Mesendoderm (in vitro differentiated cells): ENCODE data around the gene PLAU.
"Not testable (repeated sequence)": the region's sequence is repeated elsewhere in the genome, so short reads cannot be mapped to it uniquely, and the experiment has no call there.

Experiments
- DNase-seq: peaks from one replicate; pipeline ENCODE4 v3.0.0; 2013
- H2AK5ac ChIP-seq: 2 replicates; pipeline ENCODE4 v1.6.1; 2013; ENCODE audit warnings: low read length, inconsistent platforms
- H2BK120ac ChIP-seq: 2 replicates; pipeline ENCODE4 v1.6.1; 2013; ENCODE audit warnings: low read depth, mild to moderate bottlenecking, low read length, moderate library complexity, mixed read lengths
- H2BK15ac ChIP-seq: replicated peaks from 2 replicates; pipeline ENCODE4 v1.6.1; 2013; ENCODE audit warnings: low read depth, mild to moderate bottlenecking, moderate library complexity
- H2BK5ac ChIP-seq: 2 replicates; pipeline ENCODE4 v1.6.1; 2013; ENCODE audit warnings: low read length, inconsistent platforms
- H3K18ac ChIP-seq: 2 replicates; pipeline ENCODE4 v1.6.1; 2013; ENCODE audit warnings: mild to moderate bottlenecking, low read length, mixed read lengths
- H3K23ac ChIP-seq: one replicate; pipeline ENCODE4 v1.6.1; 2013; ENCODE audit warnings: low read length
- H3K27ac ChIP-seq: 2 replicates; pipeline ENCODE4 v1.5.1; 2013; ENCODE audit warnings: low read depth, mild to moderate bottlenecking, inconsistent platforms, low read length, moderate library complexity
- H3K27me3 ChIP-seq: 2 replicates; pipeline ENCODE4 v1.6.1; 2013; ENCODE audit warnings: low read length, control low read depth, mild to moderate bottlenecking, inconsistent platforms; ENCODE audit not compliant: insufficient read depth, poor library complexity
- H3K36me3 ChIP-seq: 2 replicates; pipeline ENCODE4 v1.6.1; 2013; ENCODE audit warnings: low read length, inconsistent platforms; ENCODE audit not compliant: control insufficient read depth, insufficient read depth
- H3K4ac ChIP-seq: one replicate; pipeline ENCODE4 v1.6.1; 2013; ENCODE audit warnings: low read depth, mild to moderate bottlenecking, low read length, moderate library complexity
- H3K4me1 ChIP-seq: 2 replicates; pipeline ENCODE4 v1.6.1; 2013; ENCODE audit warnings: low read depth, low read length, inconsistent platforms; ENCODE audit not compliant: control insufficient read depth
- H3K4me2 ChIP-seq: 2 replicates; pipeline ENCODE4 v1.6.1; 2013; ENCODE audit warnings: low read length
- H3K4me3 ChIP-seq: 2 replicates; pipeline ENCODE4 v1.5.1; 2013; ENCODE audit warnings: mild to moderate bottlenecking, low read length
- H3K56ac ChIP-seq: one replicate; pipeline ENCODE4 v1.6.1; 2013; ENCODE audit warnings: low read length
- H3K79me1 ChIP-seq: 2 replicates; pipeline ENCODE4 v1.6.1; 2013; ENCODE audit warnings: low read length, inconsistent platforms
- H3K79me2 ChIP-seq: 2 replicates; pipeline ENCODE4 v1.6.1; 2013; ENCODE audit warnings: mild to moderate bottlenecking, low read length; ENCODE audit not compliant: control insufficient read depth, insufficient read depth
- H3K9ac ChIP-seq: 2 replicates; pipeline ENCODE4 v1.6.1; 2013; ENCODE audit warnings: low read length, inconsistent platforms
- H4K5ac ChIP-seq: one replicate; pipeline ENCODE4 v1.6.1; 2013; ENCODE audit warnings: low read length
- H4K8ac ChIP-seq: one replicate; pipeline ENCODE4 v1.6.1; 2013; ENCODE audit warnings: low read depth, mild to moderate bottlenecking, control low read depth, low read length, moderate library complexity
- WGBS: extraction: QIAGEN DNeasy Blood & Tissue Kit; methylation state at CpG from one replicate; pipeline ENCODE4 v1.1.7; 2013; ENCODE audit warnings: low lambda C conversion rate, missing lambda C conversion rate; ENCODE audit not compliant: insufficient coverage; ENCODE audit errors: extremely low coverage; 5-methylcytosine and 5-hydroxymethylcytosine counted together

PLAU gene

DNA sequence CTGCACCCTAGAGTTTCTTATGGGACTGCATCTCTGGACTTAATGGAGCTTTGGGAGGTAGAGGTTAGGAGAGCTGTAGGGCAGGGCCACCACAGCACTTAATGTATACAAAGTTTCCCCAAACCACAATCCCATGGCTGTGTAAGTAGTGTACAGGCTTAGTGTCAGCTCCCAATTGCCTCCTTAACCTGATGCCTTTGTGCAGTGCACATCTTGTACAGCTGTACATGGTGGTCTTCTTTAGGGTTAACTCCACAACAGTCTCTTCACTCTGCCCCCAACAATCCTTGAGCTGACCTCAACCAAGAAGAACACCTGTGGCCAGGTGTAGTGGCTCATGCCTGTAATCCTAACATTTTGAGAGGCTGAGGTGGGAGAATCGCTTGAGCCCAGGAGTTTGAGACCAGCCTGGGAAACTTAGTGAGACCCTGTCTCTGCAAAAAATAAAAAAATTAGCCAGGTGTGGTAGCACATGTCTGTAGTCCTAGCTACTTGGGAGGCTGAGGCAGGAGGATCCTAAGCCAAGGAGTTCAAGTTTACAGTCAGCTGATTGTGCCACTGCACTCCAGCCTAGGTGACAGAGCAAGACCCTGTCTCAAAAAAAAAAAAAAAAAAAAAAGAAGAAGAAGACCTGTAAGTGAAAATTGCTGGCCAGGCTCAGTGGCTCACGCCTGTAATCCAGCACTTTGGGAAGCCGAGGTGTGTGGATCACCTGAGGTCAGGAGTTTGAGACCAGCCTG, 6.8 kb downstream of the PLAU start:
- WGBS: no CpG with 5 or more reads among the region's 3 CpGs

DNA sequence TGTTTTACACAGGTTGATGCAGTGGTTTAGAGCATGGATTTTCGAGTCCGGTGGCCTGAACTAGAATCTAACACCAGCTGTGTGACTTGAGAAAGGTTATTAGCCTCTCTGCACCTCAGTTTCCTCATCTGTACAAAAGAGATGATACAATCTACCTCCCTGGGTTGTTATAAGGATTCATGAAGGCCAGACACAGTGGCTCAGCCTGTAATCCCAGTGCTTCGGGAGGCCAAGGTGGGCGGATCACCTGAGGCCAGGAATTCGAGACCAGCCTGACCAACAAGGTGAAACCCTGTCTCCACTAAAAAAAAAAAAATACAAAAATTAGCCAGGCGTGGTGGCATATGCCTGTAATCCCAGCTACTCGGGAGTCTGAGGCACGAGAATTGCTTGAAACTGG, 8.5 kb downstream of the PLAU start:
- not testable (repeated sequence) for DNase-seq, H2AK5ac ChIP-seq, H3K27me3 ChIP-seq, H3K79me2 ChIP-seq, H3K56ac ChIP-seq, H3K9ac ChIP-seq, H3K23ac ChIP-seq, H2BK120ac ChIP-seq, H2BK15ac ChIP-seq, H4K8ac ChIP-seq, H3K79me1 ChIP-seq, H3K4me3 ChIP-seq, H3K4me2 ChIP-seq, H3K27ac ChIP-seq, H2BK5ac ChIP-seq, H3K36me3 ChIP-seq, H4K5ac ChIP-seq, H3K4ac ChIP-seq, H3K4me1 ChIP-seq, H3K18ac ChIP-seq
- no CpG with 5 or more reads among the region's 8 CpGs for WGBS

More for the DNA sequence above, 6.8 kb downstream of the PLAU start:
- Histone ChIP-seq H3K56ac (no peak overlapping the region), H3K18ac (no peak overlapping the region), H3K27me3 (no peaks in the 10 kb centered on the region), H3K4me2 (no peak overlapping the region), H4K8ac (no peak overlapping the region), H4K5ac (no peak overlapping the region), H3K23ac (no peak overlapping the region), H2BK120ac (no peak overlapping the region), H3K79me1 (no peaks in the 10 kb centered on the region), H3K36me3 (peaks cover 1% of the 10 kb centered on the region), H3K79me2 (no peaks in the 10 kb centered on the region), H3K4ac (no peak overlapping the region), H2BK5ac (no peak overlapping the region), H2AK5ac (no peak overlapping the region), H3K4me3 (no peak overlapping the region), H3K9ac (no peak overlapping the region), H3K27ac (no peak overlapping the region), H3K4me1 (no peaks in the 10 kb centered on the region), H2BK15ac (no peak overlapping the region)
- no peak for DNase-seq

DNA sequence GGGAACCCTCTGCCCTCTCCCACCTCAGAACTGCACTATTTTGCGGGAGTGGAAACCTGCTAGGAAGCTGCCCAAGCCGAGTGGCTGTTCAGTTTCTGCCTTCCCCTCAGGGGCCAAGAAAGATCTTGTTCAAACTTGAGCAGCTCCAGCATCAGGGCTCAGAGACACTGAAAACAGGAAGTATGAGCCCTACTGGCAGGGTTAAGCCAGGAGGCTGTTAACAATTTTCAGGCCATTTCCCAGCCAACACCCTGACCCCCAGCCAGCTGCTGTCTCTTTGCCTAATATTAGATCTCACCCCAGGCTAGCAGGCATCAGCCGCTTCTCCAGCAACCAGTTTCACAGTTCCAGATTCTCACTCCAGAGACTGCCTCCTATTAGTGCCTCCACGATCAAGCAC, 9.2 kb downstream of the PLAU start:
- no peak overlapping the region for H2BK15ac ChIP-seq
- H3K79me2 ChIP-seq: no peaks in the 10 kb centered on the region
- no peak overlapping the region for H2BK5ac ChIP-seq
- H2BK120ac ChIP-seq: no peak overlapping the region
- WGBS: no CpG with 5 or more reads among the region's 4 CpGs
- H3K4ac ChIP-seq: no peak overlapping the region
- no peak overlapping the region for H3K4me3 ChIP-seq
- H3K27me3 ChIP-seq: no peaks in the 10 kb centered on the region
- H3K4me2 ChIP-seq: no peak overlapping the region
- no peak overlapping the region for H2AK5ac ChIP-seq
- DNase-seq: peak; percentile 65
- no peak overlapping the region for H4K8ac ChIP-seq
- peaks cover 5% of the 10 kb centered on the region for H3K4me1 ChIP-seq
- H3K23ac ChIP-seq: peak overlapping the region; percentile 32
- no peaks in the 10 kb centered on the region for H3K79me1 ChIP-seq
- peak overlapping the region; percentile 63 for H3K56ac ChIP-seq
- H3K9ac ChIP-seq: peak overlapping the region; percentile 30
- no peak overlapping the region for H3K18ac ChIP-seq
- peak overlapping the region; percentile 22 for H3K27ac ChIP-seq
- no peak overlapping the region for H4K5ac ChIP-seq
- H3K36me3 ChIP-seq: no peaks in the 10 kb centered on the region

DNA sequence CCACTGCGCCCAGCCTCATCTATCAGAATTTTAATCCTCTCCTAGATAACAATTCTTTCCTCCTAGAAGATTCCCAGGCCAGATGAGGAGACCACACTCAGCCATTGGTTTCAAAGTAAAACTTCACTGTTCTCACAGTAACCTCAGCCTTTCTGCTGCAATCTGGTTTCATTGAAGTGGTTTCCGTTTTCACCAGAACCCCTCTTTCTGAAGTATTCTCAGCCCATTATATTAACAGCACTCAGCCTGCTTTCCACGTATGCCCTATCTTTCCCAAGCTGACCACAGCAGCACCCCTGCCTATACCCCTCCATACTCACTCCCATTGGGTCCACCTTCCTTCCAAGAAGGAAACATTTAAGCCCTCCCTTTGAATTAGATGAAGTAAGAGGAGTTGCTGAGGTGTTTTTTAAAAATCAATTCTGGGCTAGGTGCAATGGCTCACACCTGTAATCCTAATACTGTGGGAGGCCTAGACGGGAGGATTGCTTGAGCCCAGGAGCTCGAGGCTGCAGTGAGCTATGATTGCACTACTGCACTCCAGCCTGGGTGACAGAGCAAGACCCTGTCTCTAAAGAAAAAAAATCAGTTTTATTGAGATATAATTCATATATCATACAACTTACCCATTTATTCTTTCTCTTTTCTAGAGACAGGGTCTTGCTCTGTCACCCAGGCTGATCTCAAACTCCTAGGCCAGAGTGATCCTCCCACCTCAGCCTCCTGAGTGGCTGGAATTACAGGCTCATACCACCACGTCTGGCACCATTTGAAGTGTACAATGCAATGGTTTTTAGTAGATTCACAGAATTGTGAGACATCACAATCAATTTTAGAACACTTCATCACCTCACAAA, 11.3 kb downstream of the PLAU start:
- Histone ChIP-seq H4K8ac (no peak overlapping the region), H3K79me1 (no peaks in the 10 kb centered on the region), H3K27me3 (no peaks in the 10 kb centered on the region), H3K4me3 (no peak overlapping the region), H3K18ac (peak overlapping the region; percentile 53), H3K9ac (no peak overlapping the region), H3K27ac (no peak overlapping the region), H3K23ac (no peak overlapping the region), H3K56ac (no peak overlapping the region), H3K4me1 (peaks cover 7% of the 10 kb centered on the region), H2BK15ac (no peak overlapping the region), H3K4me2 (no peak overlapping the region), H2BK5ac (no peak overlapping the region), H2AK5ac (no peak overlapping the region), H3K79me2 (no peaks in the 10 kb centered on the region), H4K5ac (no peak overlapping the region), H2BK120ac (peak overlapping the region; percentile 51), H3K36me3 (no peaks in the 10 kb centered on the region), H3K4ac (peak overlapping the region; percentile 56)
- no CpG with 5 or more reads among the region's 6 CpGs for WGBS
- DNase-seq: no peak

DNA sequence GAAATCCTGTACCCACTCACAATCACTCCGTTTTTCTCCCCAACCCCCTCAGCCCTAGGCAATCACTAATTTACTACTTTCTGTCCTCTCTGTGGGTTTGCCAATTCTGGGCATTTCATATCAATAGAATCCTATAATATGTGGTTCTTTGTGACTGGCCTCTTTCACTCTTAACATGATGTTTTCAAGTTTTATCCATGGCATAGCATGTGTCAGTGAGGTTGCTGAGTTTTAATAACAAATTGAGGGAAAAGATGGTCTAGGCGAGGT, 11.9 kb downstream of the PLAU start:
- Histone ChIP-seq H3K36me3 (no peaks in the 10 kb centered on the region), H3K27me3 (no peaks in the 10 kb centered on the region), H3K79me1 (no peaks in the 10 kb centered on the region), H4K8ac (no peak overlapping the region), H2BK120ac (no peak overlapping the region), H3K4me2 (no peak overlapping the region), H3K27ac (no peak overlapping the region), H3K4me1 (peaks cover 7% of the 10 kb centered on the region), H2BK15ac (peak overlapping the region; percentile 39), H2BK5ac (no peak overlapping the region), H2AK5ac (no peak overlapping the region), H3K18ac (no peak overlapping the region), H3K4me3 (no peak overlapping the region), H4K5ac (no peak overlapping the region), H3K9ac (no peak overlapping the region), H3K23ac (no peak overlapping the region), H3K4ac (no peak overlapping the region), H3K79me2 (no peaks in the 10 kb centered on the region), H3K56ac (no peak overlapping the region)
- no CpG with 5 or more reads among the region's 2 CpGs for WGBS
- no peak for DNase-seq
